GM12874 (cell line): ENCODE data around the gene PDZD2.

Experiments used
- TF ChIP-seq, protein P1 (sequence below): IDR thresholded peaks from 2 replicates; pipeline ENCODE4 v1.5.1; 2011; ENCODE audit warnings: low read depth, mild to moderate bottlenecking, control low read depth, low read length, moderate library complexity; ENCODE audit not compliant: insufficient read depth

Gene PDZD2

DNA sequence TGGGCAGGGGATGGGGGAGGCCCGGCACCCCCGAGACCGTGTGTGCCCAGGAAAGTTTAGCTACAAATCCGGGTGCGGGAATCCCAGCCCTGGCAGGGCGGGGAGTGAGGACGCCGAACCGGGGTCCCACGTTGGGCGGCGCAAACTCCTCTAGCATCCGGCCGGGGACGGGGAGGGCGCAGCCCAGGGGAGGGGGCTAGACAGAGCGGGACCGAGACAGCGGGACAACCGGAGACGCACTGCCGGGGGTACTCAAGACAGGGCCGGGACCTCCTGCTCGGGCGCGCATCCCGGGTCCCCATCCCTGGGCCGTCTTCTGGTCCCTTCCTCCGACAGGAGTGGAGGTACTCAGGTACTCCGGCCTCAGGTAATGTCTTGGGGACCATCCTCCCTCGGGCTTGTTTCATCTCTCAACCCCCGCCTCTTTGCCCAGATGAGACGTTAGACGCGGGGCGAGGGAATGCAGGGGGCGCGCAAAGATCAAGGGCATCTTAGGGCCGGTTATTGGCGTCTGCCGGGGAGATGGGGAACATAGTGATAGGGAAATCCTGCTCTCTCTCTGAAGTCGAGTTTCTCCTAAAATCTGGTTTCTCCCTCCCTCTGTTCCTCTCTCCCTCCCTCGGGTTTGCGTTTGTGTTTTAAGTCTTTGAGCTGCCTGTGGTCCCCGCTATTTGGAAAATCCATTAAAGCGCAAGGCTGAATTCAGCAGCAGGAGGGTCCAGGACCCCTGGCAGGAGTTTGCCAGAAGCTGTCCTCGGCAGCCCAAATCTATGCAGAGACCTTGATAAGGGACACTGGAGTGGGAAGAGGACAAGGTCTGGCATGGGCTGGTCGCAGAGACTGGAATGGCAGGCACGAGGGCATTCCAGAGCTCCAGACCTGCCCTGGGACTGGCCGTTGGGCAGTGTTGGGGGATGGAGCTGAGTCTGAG, 815 bp downstream of the PDZD2 start:
- TF ChIP-seq, protein P1, sequence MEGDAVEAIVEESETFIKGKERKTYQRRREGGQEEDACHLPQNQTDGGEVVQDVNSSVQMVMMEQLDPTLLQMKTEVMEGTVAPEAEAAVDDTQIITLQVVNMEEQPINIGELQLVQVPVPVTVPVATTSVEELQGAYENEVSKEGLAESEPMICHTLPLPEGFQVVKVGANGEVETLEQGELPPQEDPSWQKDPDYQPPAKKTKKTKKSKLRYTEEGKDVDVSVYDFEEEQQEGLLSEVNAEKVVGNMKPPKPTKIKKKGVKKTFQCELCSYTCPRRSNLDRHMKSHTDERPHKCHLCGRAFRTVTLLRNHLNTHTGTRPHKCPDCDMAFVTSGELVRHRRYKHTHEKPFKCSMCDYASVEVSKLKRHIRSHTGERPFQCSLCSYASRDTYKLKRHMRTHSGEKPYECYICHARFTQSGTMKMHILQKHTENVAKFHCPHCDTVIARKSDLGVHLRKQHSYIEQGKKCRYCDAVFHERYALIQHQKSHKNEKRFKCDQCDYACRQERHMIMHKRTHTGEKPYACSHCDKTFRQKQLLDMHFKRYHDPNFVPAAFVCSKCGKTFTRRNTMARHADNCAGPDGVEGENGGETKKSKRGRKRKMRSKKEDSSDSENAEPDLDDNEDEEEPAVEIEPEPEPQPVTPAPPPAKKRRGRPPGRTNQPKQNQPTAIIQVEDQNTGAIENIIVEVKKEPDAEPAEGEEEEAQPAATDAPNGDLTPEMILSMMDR, result no peak

DNA sequence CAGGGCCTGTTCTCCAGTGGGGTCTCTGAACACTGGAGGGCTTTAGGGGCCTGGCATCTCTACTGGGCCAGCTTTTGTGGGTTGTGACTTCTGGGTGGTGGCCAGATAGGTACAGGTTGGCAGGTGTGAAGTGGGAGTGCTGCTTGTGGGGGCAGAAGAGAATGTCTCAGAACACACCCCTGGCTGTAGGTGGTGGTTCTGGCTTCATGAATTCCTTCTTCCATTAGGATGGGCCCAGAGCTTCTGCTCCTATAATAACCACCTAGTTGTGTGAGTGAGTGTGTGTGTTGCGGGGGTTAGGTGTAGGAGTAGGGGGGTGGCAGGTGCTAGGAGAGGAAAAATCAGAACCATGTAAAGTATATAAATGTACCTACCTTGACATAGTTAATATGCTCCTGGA, 1.6 kb downstream of the PDZD2 start:
- TF ChIP-seq, protein P1, result no peak

DNA sequence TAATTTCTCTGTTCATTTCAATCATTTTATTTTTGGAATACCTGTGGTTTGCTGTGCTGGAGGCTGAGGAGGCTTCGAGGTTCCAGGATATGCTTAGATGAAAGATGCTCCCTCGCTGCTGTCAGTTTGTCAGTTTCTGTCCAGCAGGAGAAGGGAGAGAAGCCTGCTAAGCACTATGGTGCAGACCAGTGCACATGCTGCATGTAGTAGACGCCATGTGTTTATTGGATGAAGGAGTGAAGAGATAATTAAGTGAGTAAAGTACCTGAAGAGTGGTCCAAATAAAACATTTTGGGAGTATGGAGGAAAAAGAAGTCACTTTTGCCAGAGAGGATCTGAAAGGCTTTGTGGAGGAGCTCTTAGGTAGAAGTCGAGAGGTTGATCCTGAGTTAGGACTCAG, 2.1 kb downstream of the PDZD2 start:
- TF ChIP-seq, protein P1, result no peak

DNA sequence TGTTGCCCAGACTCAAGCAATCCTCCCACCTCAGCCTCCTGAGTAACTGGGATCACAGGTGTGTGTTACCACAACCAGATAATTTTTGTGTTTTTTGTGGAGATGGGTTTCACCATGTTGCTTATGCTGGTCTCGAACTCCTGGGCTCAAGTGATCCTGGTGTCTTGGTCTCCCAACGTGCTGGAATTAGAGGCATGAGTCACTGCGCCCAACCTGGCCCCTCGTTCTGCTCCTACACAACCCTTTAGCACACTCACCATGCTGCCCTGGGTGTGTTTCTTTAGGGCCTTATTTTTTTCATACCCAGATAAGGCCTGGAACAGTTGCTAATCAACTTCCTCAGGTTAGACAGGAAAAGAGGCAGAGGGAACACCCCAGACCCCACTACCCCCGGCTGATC, 2.6 kb downstream of the PDZD2 start:
- TF ChIP-seq, protein P1, result no peak

DNA sequence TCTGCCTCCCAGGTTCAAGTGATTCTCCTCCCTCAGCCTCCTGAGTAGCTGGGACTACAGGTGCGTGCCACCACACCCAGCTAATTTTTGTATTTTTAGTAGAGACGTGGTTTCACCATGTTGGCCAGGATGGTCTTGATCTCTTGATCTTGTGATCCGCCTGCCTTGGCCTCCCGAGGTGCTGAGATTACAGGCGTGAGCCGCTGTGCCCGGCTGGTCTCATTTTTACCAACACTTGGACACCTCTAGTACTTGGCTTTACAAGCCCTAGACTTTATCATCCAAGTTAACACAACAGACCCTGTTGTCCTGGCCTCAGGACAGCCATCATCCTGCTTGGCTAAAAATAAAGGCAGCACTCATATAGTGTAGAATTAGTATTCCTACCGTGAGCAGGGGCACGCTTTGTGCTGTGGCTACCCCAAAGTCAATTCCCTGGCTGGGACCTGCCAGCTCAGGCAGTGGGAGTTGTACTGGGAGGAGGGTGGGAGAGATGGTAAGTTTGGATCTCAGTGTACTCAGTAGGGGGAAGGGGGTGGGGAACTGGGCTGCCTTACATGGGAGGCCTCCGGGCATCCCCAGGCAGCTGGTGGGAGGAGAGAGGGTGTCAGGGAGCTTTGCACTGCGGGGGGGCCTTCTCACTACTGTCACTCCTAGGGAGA, 6.6 kb downstream of the PDZD2 start:
- TF ChIP-seq, protein P1, result no peak

DNA sequence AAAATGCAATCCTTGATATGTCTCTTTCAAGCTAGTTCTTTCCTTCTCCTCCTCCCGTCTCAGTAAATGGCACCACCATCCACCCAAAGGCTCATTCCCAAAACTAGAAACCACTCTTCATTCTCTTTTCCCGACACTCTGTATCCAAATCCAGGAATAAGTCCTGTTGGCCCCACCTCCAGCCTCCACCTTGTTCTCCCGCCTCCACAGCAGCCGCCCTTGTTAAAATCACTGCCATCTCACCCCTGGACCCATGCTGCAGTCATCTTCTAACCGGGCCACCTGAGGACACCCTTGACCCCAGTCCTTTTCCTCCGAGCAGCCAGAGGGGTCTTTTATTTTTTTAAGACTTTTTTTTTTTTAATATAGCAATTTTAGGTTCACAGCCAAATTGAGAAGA, 9.4 kb downstream of the PDZD2 start:
- TF ChIP-seq, protein P1, result no peak

DNA sequence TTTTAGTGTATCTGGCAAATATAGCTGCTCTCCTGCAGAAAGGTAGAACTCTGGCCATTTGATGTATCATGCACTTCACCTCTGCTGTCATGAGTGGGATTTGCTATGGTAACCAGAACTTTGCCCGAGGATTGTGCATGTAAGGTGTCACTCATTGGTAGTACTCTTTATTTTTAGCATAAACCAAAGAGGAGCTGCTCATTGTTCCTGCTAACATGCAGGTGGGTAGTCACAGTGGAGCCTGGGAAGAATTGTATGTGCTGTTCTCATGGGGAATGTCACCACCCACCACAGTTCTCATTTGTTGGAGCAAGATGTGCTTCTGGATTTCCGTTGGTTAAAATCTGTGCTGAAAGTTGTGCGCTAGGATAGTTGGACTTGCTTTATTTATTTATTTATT, 12.3 kb downstream of the PDZD2 start:
- TF ChIP-seq, protein P1, result no peak
